Karpas-422 (cell line): ENCODE data around the gene NOS1AP. TPM values are rescaled to one million over a fixed set of nuclear protein-coding genes. Genes with fewer than 3 reads are reported as not detected.

Experiments used
- DNase-seq: peaks from one replicate; pipeline ENCODE4 v3.0.0-alpha.2; 2015
- H2AFZ ChIP-seq: fragments of 200-600 bp; sonication (generic); 2 replicates; pipeline ENCODE4 v1.6.1; 2014; ENCODE audit warnings: antibody characterized with exemption, low read length, mixed read lengths
- H3K27ac ChIP-seq: fragments of 200-600 bp; sonication (generic); 2 replicates; pipeline ENCODE4 v1.5.1; 2014; ENCODE audit warnings: mild to moderate bottlenecking, low read length, moderate library complexity
- H3K27me3 ChIP-seq: fragments of 200-600 bp; sonication (generic); 2 replicates; pipeline ENCODE4 v1.6.1; 2014; ENCODE audit warnings: low read length, mixed read lengths
- H3K36me3 ChIP-seq: fragments of 200-600 bp; sonication (generic); 2 replicates; pipeline ENCODE4 v1.6.1; 2014; ENCODE audit warnings: low read length, mixed read lengths; ENCODE audit not compliant: insufficient read depth
- H3K4me1 ChIP-seq: fragments of 200-600 bp; sonication (generic); 2 replicates; pipeline ENCODE4 v1.6.1; 2014; ENCODE audit warnings: mild to moderate bottlenecking, low read length, mixed read lengths
- H3K4me2 ChIP-seq: fragments of 200-600 bp; sonication (generic); 2 replicates; pipeline ENCODE4 v1.6.1; 2014; ENCODE audit warnings: low read length, low read depth, mild to moderate bottlenecking; ENCODE audit not compliant: poor library complexity, severe bottlenecking
- H3K4me3 ChIP-seq: fragments of 200-600 bp; sonication (generic); 2 replicates; pipeline ENCODE4 v1.5.1; 2014; ENCODE audit warnings: mild to moderate bottlenecking, antibody characterized with exemption, low read length, mixed read lengths
- H3K79me2 ChIP-seq: fragments of 200-600 bp; sonication (generic); 2 replicates; pipeline ENCODE4 v1.6.1; 2014; ENCODE audit warnings: mild to moderate bottlenecking, low read length, mixed read lengths
- H3K9ac ChIP-seq: fragments of 200-600 bp; sonication (generic); 2 replicates; pipeline ENCODE4 v1.6.0; 2014; ENCODE audit warnings: low read length
- H3K9me2 ChIP-seq: fragments of 200-600 bp; sonication (generic), shearing (Covaris generic); replicated peaks from 2 replicates; pipeline ENCODE4 v1.6.0; 2014; ENCODE audit warnings: mild to moderate bottlenecking, low read length, moderate library complexity; ENCODE audit not compliant: insufficient read depth
- H3K9me3 ChIP-seq: fragments of 300-700, 200-600 bp; sonication (generic); 2 replicates; pipeline ENCODE4 v1.6.1; 2014; ENCODE audit warnings: low read length, mixed read lengths
- H4K20me1 ChIP-seq: fragments of 200-600 bp; sonication (generic); 2 replicates; pipeline ENCODE4 v1.6.1; 2014; ENCODE audit warnings: mild to moderate bottlenecking, antibody characterized with exemption, low read length, low read depth; ENCODE audit not compliant: insufficient read depth
- total RNA-seq: library from RNA; depleted of rRNA; stranded (reverse); fragments of >200 nt; shearing (Covaris generic); gene quantifications from 2 replicates; pipeline ENCODE4 v1.2.3, GENCODE V29; 2014; ENCODE audit warnings: low replicate concordance

Gene NOS1AP
- total RNA-seq, 1 experiment from 2014 or later: not detected

DNA sequence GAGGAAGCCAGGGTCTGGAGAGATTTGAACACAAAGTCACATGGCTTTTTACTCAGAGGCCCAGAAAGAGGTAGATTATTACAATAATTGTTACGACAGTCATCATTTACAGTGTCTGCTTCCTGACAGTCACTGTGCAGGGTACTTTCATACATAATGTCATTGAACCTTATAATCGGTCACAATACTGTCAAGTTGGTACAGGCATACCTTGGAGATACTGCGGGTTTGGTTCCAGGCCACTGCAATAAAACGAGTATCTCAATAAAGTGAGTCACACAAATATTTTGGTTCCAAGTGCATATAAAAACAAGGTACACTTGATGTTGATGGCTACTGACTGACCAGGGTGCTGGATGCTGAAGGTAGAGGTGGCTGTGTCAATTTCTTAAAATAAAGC lies 112.6 kb downstream of the NOS1AP start:
- H3K27me3 ChIP-seq: no peaks in the 10 kb centered on the region
- no peaks in the 10 kb centered on the region; the same call in 1 of the 2 replicates for H4K20me1 ChIP-seq
- no peaks in the 10 kb centered on the region for H3K9me2 ChIP-seq
- no peak for DNase-seq
- H3K4me3 ChIP-seq: no peak overlapping the region
- no peak overlapping the region for H3K9ac ChIP-seq
- H3K4me2 ChIP-seq: no peak overlapping the region
- H3K4me1 ChIP-seq: no peaks in the 10 kb centered on the region
- no peak overlapping the region for H2AFZ ChIP-seq
- H3K27ac ChIP-seq: no peak overlapping the region
- no peaks in the 10 kb centered on the region for H3K9me3 ChIP-seq
- H3K36me3 ChIP-seq: no peaks in the 10 kb centered on the region
- no peaks in the 10 kb centered on the region for H3K79me2 ChIP-seq

- no peaks in the 10 kb centered on the region for H3K27me3 ChIP-seq
- H4K20me1 ChIP-seq: no peaks in the 10 kb centered on the region; the same call in 1 of the 2 replicates
- no peak overlapping the region for H3K27ac ChIP-seq
- no peak overlapping the region for H3K4me2 ChIP-seq
- no peaks in the 10 kb centered on the region for H3K79me2 ChIP-seq
- H2AFZ ChIP-seq: no peak overlapping the region
- H3K36me3 ChIP-seq: no peaks in the 10 kb centered on the region
- no peaks in the 10 kb centered on the region for H3K4me1 ChIP-seq
- no peaks in the 10 kb centered on the region for H3K9me3 ChIP-seq
- no peaks in the 10 kb centered on the region for H3K9me2 ChIP-seq
- DNase-seq: no peak
- H3K9ac ChIP-seq: no peak overlapping the region
- H3K4me3 ChIP-seq: no peak overlapping the region
Observed at GRCh38 chr1:162185314-162186025, 116.0 kb downstream of the NOS1AP start.

DNA sequence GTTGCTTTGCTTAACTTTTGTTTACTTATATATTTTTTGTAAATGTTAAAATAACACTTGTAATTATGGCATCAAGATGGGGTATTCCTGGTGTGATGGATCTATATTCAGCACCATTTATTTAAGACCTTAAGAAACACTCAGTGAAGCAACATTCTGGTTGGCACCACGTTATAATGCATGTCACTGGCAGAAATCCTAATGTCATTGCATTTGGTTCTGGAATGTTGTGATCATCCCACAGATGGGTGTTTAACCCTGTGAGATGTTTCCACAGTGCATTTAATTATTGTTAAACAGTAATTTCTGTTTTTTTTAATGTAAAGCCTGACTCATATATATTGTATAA lies 116.5 kb downstream of the NOS1AP start:
- no peak overlapping the region for H2AFZ ChIP-seq
- H3K27me3 ChIP-seq: no peaks in the 10 kb centered on the region
- no peaks in the 10 kb centered on the region for H3K4me1 ChIP-seq
- H3K9me3 ChIP-seq: no peaks in the 10 kb centered on the region
- no peak overlapping the region for H3K4me3 ChIP-seq
- H4K20me1 ChIP-seq: no peaks in the 10 kb centered on the region; the same call in 1 of the 2 replicates
- no peak for DNase-seq
- no peaks in the 10 kb centered on the region for H3K79me2 ChIP-seq
- H3K36me3 ChIP-seq: no peaks in the 10 kb centered on the region
- no peaks in the 10 kb centered on the region for H3K9me2 ChIP-seq
- no peak overlapping the region for H3K27ac ChIP-seq
- no peak overlapping the region for H3K9ac ChIP-seq
- H3K4me2 ChIP-seq: no peak overlapping the region

DNA sequence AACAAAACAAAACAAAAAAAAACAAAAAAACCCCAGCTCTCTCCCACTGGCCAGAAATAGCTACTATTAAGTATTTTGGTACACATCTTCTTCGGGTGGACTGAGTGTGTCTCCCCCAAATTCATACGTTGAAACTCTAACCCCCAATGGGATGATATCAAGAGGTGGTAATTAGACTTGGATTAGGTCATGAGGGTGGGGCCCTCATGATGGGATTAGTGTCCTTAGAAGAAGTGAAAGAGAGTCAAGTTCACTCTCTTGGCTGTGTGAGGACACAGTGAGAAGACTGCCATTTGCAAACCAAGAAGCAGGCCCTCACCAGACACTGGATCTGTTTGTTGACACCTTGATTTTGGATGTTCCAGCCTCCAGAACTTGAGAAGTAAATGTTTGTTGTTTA lies 116.9 kb downstream of the NOS1AP start:
- no peaks in the 10 kb centered on the region for H3K27me3 ChIP-seq
- DNase-seq: no peak

GRCh38 chr1:162187687-162188276 lies 118.3 kb downstream of the NOS1AP start:
- Histone ChIP-seq H3K9me2 (no peaks in the 10 kb centered on the region), H3K4me3 (no peak overlapping the region), H3K27me3 (no peaks in the 10 kb centered on the region), H3K9ac (no peak overlapping the region), H3K4me1 (no peaks in the 10 kb centered on the region), H3K27ac (no peak overlapping the region), H3K9me3 (no peaks in the 10 kb centered on the region), H2AFZ (no peak overlapping the region), H3K4me2 (no peak overlapping the region), H3K79me2 (no peaks in the 10 kb centered on the region), H3K36me3 (no peaks in the 10 kb centered on the region), H4K20me1 (no peaks in the 10 kb centered on the region; the same call in 1 of the 2 replicates)
- DNase-seq: no peak

More for the DNA sequence above, 116.9 kb downstream of the NOS1AP start:
- no peak overlapping the region for H2AFZ ChIP-seq
- H3K9ac ChIP-seq: no peak overlapping the region
- H3K9me3 ChIP-seq: no peaks in the 10 kb centered on the region
- H3K27ac ChIP-seq: no peak overlapping the region
- H3K4me3 ChIP-seq: no peak overlapping the region
- no peaks in the 10 kb centered on the region; the same call in 1 of the 2 replicates for H4K20me1 ChIP-seq
- H3K9me2 ChIP-seq: no peaks in the 10 kb centered on the region
- no peaks in the 10 kb centered on the region for H3K4me1 ChIP-seq
- no peaks in the 10 kb centered on the region for H3K36me3 ChIP-seq
- H3K4me2 ChIP-seq: no peak overlapping the region
- H3K79me2 ChIP-seq: no peaks in the 10 kb centered on the region

DNA sequence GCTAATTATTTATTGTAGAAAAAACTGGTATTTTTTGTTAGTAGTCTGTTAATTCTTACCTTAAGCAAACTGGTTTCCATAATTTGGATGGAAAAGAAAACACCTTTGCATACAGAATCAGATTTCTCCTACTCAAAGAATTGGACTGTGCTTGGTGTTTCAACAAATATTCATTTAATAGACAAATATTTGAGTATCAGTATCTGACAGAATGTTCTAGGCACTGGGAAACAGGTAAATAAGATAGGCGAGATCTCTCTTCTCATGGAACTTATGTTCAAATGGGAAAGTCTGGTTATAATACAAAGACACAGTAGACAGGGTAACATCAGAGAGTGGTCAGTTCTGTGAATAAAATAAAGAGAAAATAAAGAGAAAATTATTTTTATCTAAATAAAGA lies 119.9 kb downstream of the NOS1AP start:
- Histone ChIP-seq H3K27me3 (no peaks in the 10 kb centered on the region), H3K9me3 (no peaks in the 10 kb centered on the region), H3K79me2 (no peaks in the 10 kb centered on the region), H3K4me1 (no peaks in the 10 kb centered on the region), H4K20me1 (no peaks in the 10 kb centered on the region; the same call in 1 of the 2 replicates), H3K27ac (no peak overlapping the region), H2AFZ (no peak overlapping the region), H3K4me2 (no peak overlapping the region), H3K9me2 (no peaks in the 10 kb centered on the region), H3K36me3 (no peaks in the 10 kb centered on the region), H3K4me3 (no peak overlapping the region), H3K9ac (no peak overlapping the region)
- DNase-seq: no peak

DNA sequence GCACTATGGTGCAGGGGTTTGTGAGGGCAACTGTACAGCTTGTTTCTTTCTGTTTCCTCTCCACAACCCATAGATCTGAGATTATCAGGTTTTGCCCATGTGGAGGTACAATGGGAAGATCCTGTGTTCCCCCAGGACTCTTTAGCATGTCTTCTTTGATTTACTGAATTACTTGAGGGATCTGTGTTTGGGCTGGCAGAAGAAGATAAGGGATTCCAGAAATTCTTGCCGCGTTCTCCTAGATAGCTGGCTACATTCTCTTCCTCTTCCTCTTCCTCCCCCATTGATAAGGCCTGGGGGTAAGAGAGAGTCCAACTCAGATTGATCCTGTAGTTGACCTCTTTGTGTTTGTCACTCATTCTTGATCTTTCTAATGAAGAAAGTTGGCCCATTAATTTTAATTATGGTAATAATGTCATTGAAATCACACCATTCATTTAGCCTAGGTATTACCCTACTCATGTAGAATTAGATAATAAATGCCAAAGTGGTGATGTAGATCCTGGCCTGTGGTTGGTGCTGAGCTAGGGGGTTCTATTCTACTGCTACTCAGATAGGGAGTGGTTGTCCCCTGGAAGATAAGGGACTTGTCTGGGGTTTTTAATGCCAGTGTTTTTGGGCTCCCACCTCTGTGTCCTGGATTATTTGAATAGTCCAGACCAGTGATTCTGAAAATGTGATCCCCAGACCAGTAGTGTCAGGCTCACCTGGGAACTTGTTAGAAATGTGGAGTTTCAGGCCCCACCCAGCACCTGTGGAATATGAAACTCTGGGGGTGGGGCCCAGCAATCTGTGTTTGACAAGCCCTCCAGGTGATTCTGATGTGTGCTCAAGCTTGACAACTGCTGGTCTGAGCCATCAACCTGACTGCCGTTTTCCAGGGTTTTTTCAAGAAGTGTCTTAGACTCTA lies 122.2 kb downstream of the NOS1AP start:
- Histone ChIP-seq H4K20me1 (no peaks in the 10 kb centered on the region), H3K4me1 (no peaks in the 10 kb centered on the region), H3K79me2 (no peaks in the 10 kb centered on the region), H3K9me3 (no peaks in the 10 kb centered on the region), H3K36me3 (no peaks in the 10 kb centered on the region), H3K9me2 (no peaks in the 10 kb centered on the region), H3K4me3 (no peak overlapping the region), H2AFZ (no peak overlapping the region), H3K4me2 (no peak overlapping the region), H3K27ac (no peak overlapping the region), H3K27me3 (no peaks in the 10 kb centered on the region), H3K9ac (no peak overlapping the region)
- DNase-seq: no peak

DNA sequence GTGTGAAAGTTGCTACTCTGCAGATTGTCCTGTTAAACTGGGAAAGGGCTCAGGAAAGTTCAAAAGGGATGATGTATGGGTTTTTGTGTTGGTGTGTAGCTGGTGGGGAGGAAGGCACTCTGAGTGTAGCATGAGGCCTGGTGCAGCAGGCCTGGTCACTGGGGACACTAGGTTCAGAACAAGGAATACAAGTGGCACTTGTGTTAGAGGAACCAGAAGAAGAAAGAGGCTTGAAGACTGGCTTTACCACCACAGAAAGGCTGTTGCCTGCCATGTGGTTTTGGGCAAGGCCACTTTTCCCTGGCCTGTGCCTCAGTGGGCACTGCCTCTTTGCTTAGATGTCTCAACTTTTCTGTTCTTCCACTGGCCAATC lies 122.8 kb downstream of the NOS1AP start:
- Histone ChIP-seq H3K9ac (no peak overlapping the region), H3K9me3 (no peaks in the 10 kb centered on the region), H3K27ac (no peak overlapping the region), H3K79me2 (no peaks in the 10 kb centered on the region), H3K4me1 (no peaks in the 10 kb centered on the region), H3K27me3 (no peaks in the 10 kb centered on the region), H3K4me2 (no peak overlapping the region), H4K20me1 (no peaks in the 10 kb centered on the region), H3K9me2 (no peaks in the 10 kb centered on the region), H3K4me3 (no peak overlapping the region), H2AFZ (no peak overlapping the region), H3K36me3 (no peaks in the 10 kb centered on the region)
- no peak for DNase-seq
